Calu3 (cell line): ENCODE data around the gene TLE2. TPM values are rescaled to one million over a fixed set of nuclear protein-coding genes. Genes with fewer than 3 reads are reported as not detected.
A peak's percentile ranks its signal among the peaks of the same experiment; 100 is the strongest.

Source experiments
- BruUV-seq: library from RNA; stranded (reverse); fragments of 400-500 nt; replicated peaks from 2 replicates; lab custom pipeline; 2021; lab: Mats Ljungman, UMichigan
- CTCF ChIA-PET: fragments of 300-600 bp; sonication (Branson Sonifier 250); formaldehyde crosslinking; loops from one replicate; lab custom pipeline; 2022; ENCODE audit warnings: antibody characterized with exemption; lab: Charles Lee
- DNase-seq: peaks from one replicate; pipeline ENCODE4 v3.0.0; 2022
- H3K27ac Mint-ChIP-seq: one replicate; pipeline ENCODE4 v1.8.0; 2022; ENCODE audit warnings: mixed read lengths; ENCODE audit not compliant: unreplicated experiment
- H3K27me3 Mint-ChIP-seq: one replicate; pipeline ENCODE4 v1.8.0; 2022; ENCODE audit warnings: mixed read lengths; ENCODE audit not compliant: unreplicated experiment
- H3K36me3 Mint-ChIP-seq: one replicate; pipeline ENCODE4 v1.8.0; 2022; ENCODE audit warnings: mild to moderate bottlenecking, moderate library complexity, mixed read lengths; ENCODE audit not compliant: insufficient read depth, unreplicated experiment
- H3K4me1 Mint-ChIP-seq: one replicate; pipeline ENCODE4 v1.8.0; 2022; ENCODE audit warnings: mild to moderate bottlenecking, low read depth, mixed read lengths; ENCODE audit not compliant: unreplicated experiment
- H3K4me3 Mint-ChIP-seq: one replicate; pipeline ENCODE4 v1.8.0; 2022; ENCODE audit warnings: mild to moderate bottlenecking, low read depth, moderate library complexity, mixed read lengths; ENCODE audit not compliant: unreplicated experiment
- H3K9me3 Mint-ChIP-seq: one replicate; pipeline ENCODE4 v1.8.0; 2022; ENCODE audit warnings: low read depth, mixed read lengths; ENCODE audit not compliant: unreplicated experiment
- intact Hi-C: fragments of 100-400 bp; cut with micrococcal nuclease; formaldehyde crosslinking; loops from one replicate; pipeline ENCODE4 v1.10.0; 2022; ENCODE audit not compliant: unreplicated experiment
- total RNA-seq: library from RNA; stranded (reverse); gene quantifications from 2 replicates; pipeline ENCODE4 v1.2.3, GENCODE V29; 2022
- TF ChIP-seq, protein P1 (sequence below): fragments of 200-600 bp; IDR thresholded peaks from one replicate; pipeline ENCODE4 v1.8.0; 2022; ENCODE audit warnings: antibody characterized with exemption; ENCODE audit not compliant: unreplicated experiment

Gene TLE2
- total RNA-seq, 1 experiment from 2014 or later, result 8.5 TPM

DNA sequence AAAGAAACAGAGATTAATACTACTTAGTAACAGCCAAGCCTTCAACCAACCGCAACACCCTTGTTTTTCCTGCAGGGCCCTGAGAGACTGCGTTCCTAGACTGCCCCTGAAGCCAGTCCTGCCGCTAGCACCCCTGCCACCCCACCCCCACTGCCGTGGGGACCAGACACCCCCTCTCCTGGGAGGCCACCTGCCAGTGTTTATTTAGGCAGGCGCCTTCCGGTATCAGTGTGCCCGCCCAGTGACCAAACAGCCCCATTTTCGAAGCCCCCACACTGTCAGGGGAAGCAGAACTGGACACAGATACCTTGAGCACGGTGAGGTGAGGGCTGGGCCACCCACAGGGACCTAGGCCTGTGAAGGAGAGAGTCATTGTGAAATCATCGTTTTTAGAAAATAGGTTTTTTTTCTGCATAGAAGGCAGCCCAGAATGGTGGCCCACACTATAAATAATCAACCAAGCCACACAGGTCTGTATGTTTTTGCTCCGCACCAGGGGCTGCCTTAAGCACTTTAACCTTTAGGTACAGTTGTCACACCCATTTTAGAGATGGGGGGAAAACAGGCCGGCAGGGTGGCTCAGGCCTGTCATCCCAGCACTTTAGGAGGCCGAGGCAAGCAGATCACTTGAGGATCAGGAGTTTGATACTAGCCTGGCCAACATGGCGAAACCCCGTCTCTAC lies 36.7 kb upstream of the TLE2 start:
- no peaks in the 10 kb centered on the region for H3K27me3 Mint-ChIP-seq
- BruUV-seq, result no TSS peak
- TF ChIP-seq, protein P1, sequence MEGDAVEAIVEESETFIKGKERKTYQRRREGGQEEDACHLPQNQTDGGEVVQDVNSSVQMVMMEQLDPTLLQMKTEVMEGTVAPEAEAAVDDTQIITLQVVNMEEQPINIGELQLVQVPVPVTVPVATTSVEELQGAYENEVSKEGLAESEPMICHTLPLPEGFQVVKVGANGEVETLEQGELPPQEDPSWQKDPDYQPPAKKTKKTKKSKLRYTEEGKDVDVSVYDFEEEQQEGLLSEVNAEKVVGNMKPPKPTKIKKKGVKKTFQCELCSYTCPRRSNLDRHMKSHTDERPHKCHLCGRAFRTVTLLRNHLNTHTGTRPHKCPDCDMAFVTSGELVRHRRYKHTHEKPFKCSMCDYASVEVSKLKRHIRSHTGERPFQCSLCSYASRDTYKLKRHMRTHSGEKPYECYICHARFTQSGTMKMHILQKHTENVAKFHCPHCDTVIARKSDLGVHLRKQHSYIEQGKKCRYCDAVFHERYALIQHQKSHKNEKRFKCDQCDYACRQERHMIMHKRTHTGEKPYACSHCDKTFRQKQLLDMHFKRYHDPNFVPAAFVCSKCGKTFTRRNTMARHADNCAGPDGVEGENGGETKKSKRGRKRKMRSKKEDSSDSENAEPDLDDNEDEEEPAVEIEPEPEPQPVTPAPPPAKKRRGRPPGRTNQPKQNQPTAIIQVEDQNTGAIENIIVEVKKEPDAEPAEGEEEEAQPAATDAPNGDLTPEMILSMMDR, result no peak
- no peaks in the 10 kb centered on the region for H3K4me1 Mint-ChIP-seq
- no peaks in the 10 kb centered on the region for H3K9me3 Mint-ChIP-seq
- H3K27ac Mint-ChIP-seq, result no peak overlapping the region
- intact Hi-C loops, result no loop called here
- peaks cover 17% of the 10 kb centered on the region for H3K36me3 Mint-ChIP-seq
- H3K4me3 Mint-ChIP-seq, result no peak overlapping the region
- DNase-seq, result no peak
- CTCF ChIA-PET, result no interaction called here

DNA sequence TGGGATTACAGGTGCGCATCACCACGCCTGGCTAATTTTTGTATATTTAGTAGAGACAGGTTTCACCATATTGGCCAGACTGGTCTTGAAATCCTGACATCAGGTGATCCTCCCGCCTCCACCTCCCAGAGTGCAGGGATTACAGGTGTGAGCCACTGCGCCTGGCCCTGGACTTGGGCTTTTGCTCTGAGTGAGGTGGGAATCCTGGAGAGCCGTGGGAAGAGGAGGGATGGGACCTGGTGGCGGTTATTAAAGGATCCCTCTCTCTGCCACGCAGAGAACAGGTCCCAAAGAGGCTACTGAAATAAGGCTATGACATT lies 34.9 kb upstream of the TLE2 start:
- TF ChIP-seq, protein P1, result no peak
- CTCF ChIA-PET, result no interaction called here
- Mint-ChIP-seq H3K36me3 (peaks cover 31% of the 10 kb centered on the region), H3K4me1 (no peaks in the 10 kb centered on the region), H3K9me3 (no peaks in the 10 kb centered on the region), H3K27ac (no peak overlapping the region), H3K4me3 (no peak overlapping the region), H3K27me3 (no peaks in the 10 kb centered on the region)
- DNase-seq, result no peak
- no TSS peak for BruUV-seq
- intact Hi-C loops, result no loop called here

DNA sequence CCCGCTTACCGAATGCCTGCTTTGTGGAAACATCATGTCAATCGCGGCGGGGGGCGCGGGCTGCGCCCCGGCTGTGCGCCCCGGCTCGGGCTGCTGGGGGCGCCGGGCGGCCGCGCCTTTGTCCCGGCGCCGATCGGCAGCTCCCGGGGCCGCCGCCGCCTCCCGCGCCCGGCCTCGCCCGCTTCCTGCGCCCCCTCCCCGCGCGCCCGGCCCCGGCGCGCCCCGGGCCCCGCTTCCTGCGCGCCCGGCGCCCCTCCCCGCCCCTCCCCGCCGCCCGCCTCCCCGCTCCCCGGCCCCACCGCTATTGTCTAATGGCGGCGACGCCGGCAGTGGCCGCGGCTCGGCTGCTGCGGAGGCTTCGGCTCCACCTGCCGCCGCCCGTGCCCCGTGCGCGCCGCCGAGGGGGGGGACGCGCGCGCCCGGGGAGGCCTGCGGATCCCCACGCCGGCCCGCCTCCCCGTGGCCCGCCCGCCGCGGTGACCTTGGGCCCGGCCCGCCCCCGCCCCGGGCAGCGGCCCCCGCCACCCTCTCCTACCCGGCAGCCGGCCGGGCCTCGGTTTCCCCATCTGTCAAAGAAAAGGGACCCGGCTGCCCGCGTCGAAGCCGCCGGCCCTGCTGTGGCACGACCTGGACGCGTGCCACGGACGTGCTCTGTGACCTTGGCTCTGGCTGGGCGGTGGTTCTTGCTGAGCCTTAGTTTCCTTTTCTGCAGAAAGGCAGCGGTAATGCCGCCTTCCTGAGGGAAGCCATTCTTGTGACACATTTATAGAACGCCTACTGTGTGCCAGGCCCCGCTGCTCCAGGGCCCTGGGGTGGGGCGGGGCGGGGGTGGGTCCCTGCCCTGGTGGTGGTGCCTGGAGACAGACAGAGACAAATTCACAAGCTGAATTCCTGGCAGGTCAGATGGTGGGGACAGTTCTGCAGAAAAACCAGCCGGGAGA lies 33.4 kb upstream of the TLE2 start, which contains the start of gene TLE5:
Gene TLE5, minus strand, starts transcription at position 331 of the 941 bp plus-strand sequence. Its CDS starts 295 bp downstream, at position 36.
- CTCF ChIA-PET, result no interaction called here
- peak; percentile 51 for DNase-seq
- Mint-ChIP-seq H3K36me3 (peaks cover 31% of the 10 kb centered on the region), H3K27ac (no peak within 1 kb of the TSS), H3K4me3 (peak within 1 kb of the TSS; percentile 70), H3K9me3 (no peaks in the 10 kb centered on the region), H3K27me3 (no peaks in the 10 kb centered on the region), H3K4me1 (no peaks in the 10 kb centered on the region)
- BruUV-seq, result no TSS peak
- TF ChIP-seq, protein P1, result no peak
- intact Hi-C loops, result no loop called here

DNA sequence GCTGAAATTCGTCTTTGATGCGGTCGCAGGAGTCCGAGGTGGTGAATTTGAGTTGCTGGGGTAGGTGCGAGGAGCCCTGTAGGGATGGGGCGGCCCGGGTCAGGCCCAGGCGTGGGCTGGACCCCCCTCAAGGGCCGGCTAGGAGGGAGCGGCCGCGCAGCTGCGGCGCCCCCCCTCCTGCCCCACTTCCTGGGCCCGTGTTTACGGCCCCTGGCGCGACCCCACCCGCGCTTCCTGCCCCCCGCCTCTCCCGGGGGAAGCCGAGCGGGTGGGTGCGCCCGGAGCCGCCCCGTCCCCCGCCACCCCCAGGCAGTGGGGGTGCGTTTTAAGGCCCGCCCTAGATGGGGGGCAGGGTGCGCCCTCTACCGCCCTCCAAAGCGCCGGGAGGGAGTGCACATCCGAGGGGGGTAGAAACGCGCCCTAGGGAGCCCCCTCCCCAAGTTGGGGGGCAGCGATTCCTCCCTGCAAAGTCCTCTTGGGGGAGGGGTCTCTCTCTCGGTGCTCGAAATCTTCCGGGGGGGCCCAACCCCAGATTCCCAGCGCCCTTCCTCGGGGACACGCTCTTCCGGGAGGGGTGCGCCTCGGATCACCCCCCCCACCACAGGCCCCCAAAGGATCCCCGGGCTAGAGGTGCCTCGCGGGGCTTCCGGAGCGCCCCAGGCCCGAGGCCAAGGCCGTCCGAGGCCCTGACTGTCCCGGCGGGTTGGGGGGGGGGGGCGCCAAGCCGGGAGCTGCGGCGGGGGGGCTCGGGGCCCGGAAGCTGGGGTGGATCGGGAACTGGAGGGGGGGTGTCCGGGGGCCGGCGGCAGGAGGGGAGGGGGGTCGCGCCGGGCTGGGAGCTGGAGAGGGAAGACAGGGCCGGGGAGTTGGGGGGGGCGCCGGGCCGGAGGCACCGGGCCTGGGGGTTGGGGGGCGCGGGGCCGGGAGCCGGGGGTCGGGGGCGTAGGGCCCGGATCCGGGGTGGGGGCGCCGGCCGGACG lies 32.4 kb upstream of the TLE2 start:
- intact Hi-C loops, result no loop called here
- CTCF ChIA-PET, result no interaction called here
- no peak overlapping the region for H3K27ac Mint-ChIP-seq

More for the DNA sequence above, 32.4 kb upstream of the TLE2 start:
- peaks cover 31% of the 10 kb centered on the region for H3K36me3 Mint-ChIP-seq
- H3K9me3 Mint-ChIP-seq, result no peaks in the 10 kb centered on the region
- peak overlapping the region; percentile 32 for H3K4me3 Mint-ChIP-seq
- TF ChIP-seq, protein P1, result no peak
- no peaks in the 10 kb centered on the region for H3K4me1 Mint-ChIP-seq
- no peaks in the 10 kb centered on the region for H3K27me3 Mint-ChIP-seq
- DNase-seq, result peak; percentile 20
- BruUV-seq, result no TSS peak
